22Rv1 (cell line): Measurements from ENCODE around the gene ITPRIP.

Experiments used
- ZFX ChIP-seq: fragments of 450-650 bp; IDR thresholded peaks from 2 replicates; pipeline ENCODE4 v1.6.1; 2017; ENCODE audit warnings: antibody characterized with exemption, borderline replicate concordance
- TF ChIP-seq, protein P1 (sequence below): fragments of 450-650 bp; IDR thresholded peaks from 2 replicates; pipeline ENCODE4 v1.5.1; 2017; ENCODE audit warnings: mild to moderate bottlenecking

DNA sequence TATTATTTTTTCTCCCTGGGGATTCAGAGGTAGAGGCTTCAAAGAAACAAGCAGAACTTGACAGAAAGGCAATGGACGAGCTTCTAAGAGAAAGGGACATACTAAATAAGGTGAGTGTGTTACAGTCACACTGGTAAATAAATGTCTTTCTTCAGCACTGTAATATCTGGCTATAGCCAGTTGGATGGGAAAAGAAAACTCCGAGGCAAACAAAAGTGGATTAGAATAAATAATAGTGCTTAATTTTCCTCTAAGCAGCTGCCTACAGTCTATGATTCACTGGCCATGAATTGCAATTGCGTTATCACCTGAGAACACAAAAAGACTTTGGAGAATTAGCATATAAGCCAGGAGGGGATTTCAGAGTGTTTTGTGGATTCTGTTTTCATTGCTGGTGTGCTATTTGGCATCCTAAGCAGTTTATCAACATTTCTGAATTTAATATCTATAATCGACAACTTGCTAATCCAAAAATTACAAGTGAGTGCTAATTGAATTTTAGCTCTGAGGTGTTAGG lies 38.6 kb upstream of the ITPRIP start:
- TF ChIP-seq, protein P1, sequence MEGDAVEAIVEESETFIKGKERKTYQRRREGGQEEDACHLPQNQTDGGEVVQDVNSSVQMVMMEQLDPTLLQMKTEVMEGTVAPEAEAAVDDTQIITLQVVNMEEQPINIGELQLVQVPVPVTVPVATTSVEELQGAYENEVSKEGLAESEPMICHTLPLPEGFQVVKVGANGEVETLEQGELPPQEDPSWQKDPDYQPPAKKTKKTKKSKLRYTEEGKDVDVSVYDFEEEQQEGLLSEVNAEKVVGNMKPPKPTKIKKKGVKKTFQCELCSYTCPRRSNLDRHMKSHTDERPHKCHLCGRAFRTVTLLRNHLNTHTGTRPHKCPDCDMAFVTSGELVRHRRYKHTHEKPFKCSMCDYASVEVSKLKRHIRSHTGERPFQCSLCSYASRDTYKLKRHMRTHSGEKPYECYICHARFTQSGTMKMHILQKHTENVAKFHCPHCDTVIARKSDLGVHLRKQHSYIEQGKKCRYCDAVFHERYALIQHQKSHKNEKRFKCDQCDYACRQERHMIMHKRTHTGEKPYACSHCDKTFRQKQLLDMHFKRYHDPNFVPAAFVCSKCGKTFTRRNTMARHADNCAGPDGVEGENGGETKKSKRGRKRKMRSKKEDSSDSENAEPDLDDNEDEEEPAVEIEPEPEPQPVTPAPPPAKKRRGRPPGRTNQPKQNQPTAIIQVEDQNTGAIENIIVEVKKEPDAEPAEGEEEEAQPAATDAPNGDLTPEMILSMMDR: no peak
- TF ChIP-seq ZFX: no peak
